ENCODE results near the gene MAP1A.

DNA sequence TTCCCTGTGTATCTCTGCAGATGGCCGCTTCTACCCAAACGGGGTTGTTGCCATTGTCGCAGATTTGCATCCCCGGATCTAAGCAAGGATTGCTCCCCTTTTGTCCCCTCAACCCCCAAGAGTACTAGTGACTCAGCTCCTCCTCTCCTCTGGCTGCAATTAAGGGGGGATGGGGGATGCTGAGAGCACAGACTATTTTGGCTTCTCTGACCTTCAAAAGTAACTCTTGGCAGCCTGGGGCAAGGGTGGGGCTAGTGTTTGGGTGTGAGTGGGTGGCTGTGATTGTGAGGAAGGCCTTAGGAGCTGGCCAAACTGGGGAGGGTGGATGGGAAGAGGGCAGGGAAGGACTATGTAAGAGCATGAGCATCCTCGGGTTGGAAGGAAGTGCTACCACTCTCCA, 1.2 kb upstream of the MAP1A start:
- no peak for TF ChIP-seq EP300 (IDR thresholded peaks at IDR 0.05)
- TF ChIP-seq POLR2A (IDR thresholded peaks at IDR 0.05) = no peak
- TF ChIP-seq, protein P1, sequence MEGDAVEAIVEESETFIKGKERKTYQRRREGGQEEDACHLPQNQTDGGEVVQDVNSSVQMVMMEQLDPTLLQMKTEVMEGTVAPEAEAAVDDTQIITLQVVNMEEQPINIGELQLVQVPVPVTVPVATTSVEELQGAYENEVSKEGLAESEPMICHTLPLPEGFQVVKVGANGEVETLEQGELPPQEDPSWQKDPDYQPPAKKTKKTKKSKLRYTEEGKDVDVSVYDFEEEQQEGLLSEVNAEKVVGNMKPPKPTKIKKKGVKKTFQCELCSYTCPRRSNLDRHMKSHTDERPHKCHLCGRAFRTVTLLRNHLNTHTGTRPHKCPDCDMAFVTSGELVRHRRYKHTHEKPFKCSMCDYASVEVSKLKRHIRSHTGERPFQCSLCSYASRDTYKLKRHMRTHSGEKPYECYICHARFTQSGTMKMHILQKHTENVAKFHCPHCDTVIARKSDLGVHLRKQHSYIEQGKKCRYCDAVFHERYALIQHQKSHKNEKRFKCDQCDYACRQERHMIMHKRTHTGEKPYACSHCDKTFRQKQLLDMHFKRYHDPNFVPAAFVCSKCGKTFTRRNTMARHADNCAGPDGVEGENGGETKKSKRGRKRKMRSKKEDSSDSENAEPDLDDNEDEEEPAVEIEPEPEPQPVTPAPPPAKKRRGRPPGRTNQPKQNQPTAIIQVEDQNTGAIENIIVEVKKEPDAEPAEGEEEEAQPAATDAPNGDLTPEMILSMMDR (IDR thresholded peaks at IDR 0.05) = no peak
- TF ChIP-seq POLR2AphosphoS5 (IDR thresholded peaks at IDR 0.05) = peak; percentile 57

All from gastroesophageal sphincter (tissue), 3 donors.